Calu3 (cell line): Measurements from ENCODE around the gene JSRP1. TPM values are rescaled to one million over a fixed set of nuclear protein-coding genes. Genes with fewer than 3 reads are reported as not detected.
A peak's percentile ranks its signal among the peaks of the same experiment; 100 is the strongest.

Source experiments
- BruUV-seq: library from RNA; stranded (reverse); fragments of 400-500 nt; replicated peaks from 2 replicates; lab custom pipeline; 2021; lab: Mats Ljungman, UMichigan
- CTCF ChIA-PET: fragments of 300-600 bp; sonication (Branson Sonifier 250); formaldehyde crosslinking; loops from one replicate; lab custom pipeline; 2022; ENCODE audit warnings: antibody characterized with exemption; lab: Charles Lee
- DNase-seq: peaks from one replicate; pipeline ENCODE4 v3.0.0; 2022
- H3K27ac Mint-ChIP-seq: one replicate; pipeline ENCODE4 v1.8.0; 2022; ENCODE audit warnings: mixed read lengths; ENCODE audit not compliant: unreplicated experiment
- H3K27me3 Mint-ChIP-seq: one replicate; pipeline ENCODE4 v1.8.0; 2022; ENCODE audit warnings: mixed read lengths; ENCODE audit not compliant: unreplicated experiment
- H3K36me3 Mint-ChIP-seq: one replicate; pipeline ENCODE4 v1.8.0; 2022; ENCODE audit warnings: mild to moderate bottlenecking, moderate library complexity, mixed read lengths; ENCODE audit not compliant: insufficient read depth, unreplicated experiment
- H3K4me1 Mint-ChIP-seq: one replicate; pipeline ENCODE4 v1.8.0; 2022; ENCODE audit warnings: mild to moderate bottlenecking, low read depth, mixed read lengths; ENCODE audit not compliant: unreplicated experiment
- H3K4me3 Mint-ChIP-seq: one replicate; pipeline ENCODE4 v1.8.0; 2022; ENCODE audit warnings: mild to moderate bottlenecking, low read depth, moderate library complexity, mixed read lengths; ENCODE audit not compliant: unreplicated experiment
- H3K9me3 Mint-ChIP-seq: one replicate; pipeline ENCODE4 v1.8.0; 2022; ENCODE audit warnings: low read depth, mixed read lengths; ENCODE audit not compliant: unreplicated experiment
- CTCF ChIP-seq: fragments of 200-600 bp; IDR thresholded peaks from one replicate; pipeline ENCODE4 v1.8.0; 2022; ENCODE audit warnings: antibody characterized with exemption; ENCODE audit not compliant: unreplicated experiment
- intact Hi-C: fragments of 100-400 bp; cut with micrococcal nuclease; formaldehyde crosslinking; loops from one replicate; pipeline ENCODE4 v1.10.0; 2022; ENCODE audit not compliant: unreplicated experiment
- total RNA-seq: library from RNA; stranded (reverse); gene quantifications from 2 replicates; pipeline ENCODE4 v1.2.3, GENCODE V29; 2022

JSRP1 gene
- total RNA-seq, 1 experiment from 2014 or later = 0.73 TPM

GRCh38 chr19:2249010-2249866, 7.0 kb downstream of the JSRP1 start, which contains the start of gene AMH:
Gene AMH (plus strand): TSS chr19:2249323. CDS start chr19:2249333, 10 bp downstream.
- TF ChIP-seq CTCF = no peak
- CTCF ChIA-PET = interaction anchor here (1.1 kb wide), 1 partner anchor 13 kb away, joined by 3 read pairs; no protein-coding TSS in a partner anchor
- Mint-ChIP-seq H3K4me1 (no peaks in the 10 kb centered on the region), H3K4me3 (no peak within 1 kb of the TSS), H3K27ac (no peak within 1 kb of the TSS), H3K9me3 (no peaks in the 10 kb centered on the region), H3K36me3 (peaks cover 22% of the 10 kb centered on the region), H3K27me3 (no peaks in the 10 kb centered on the region)
- DNase-seq = peak; percentile 17
- no TSS peak for BruUV-seq
- intact Hi-C loops = no loop called here

GRCh38 chr19:2248136-2249009, 7.8 kb downstream of the JSRP1 start:
- no peak for DNase-seq
- H3K4me3 Mint-ChIP-seq = no peak overlapping the region

GRCh38 chr19:2247433-2248101, 8.7 kb downstream of the JSRP1 start:
- intact Hi-C loops = no loop called here
- H3K36me3 Mint-ChIP-seq = peaks cover 28% of the 10 kb centered on the region
- no peaks in the 10 kb centered on the region for H3K9me3 Mint-ChIP-seq
- H3K4me3 Mint-ChIP-seq = no peak overlapping the region
- H3K27ac Mint-ChIP-seq = no peak overlapping the region
- no peak for DNase-seq
- CTCF ChIA-PET = interaction anchor here (0.6 kb wide), 1 partner anchor 18 kb away, joined by 3 read pairs; no protein-coding TSS in a partner anchor
- BruUV-seq = no TSS peak
- no peaks in the 10 kb centered on the region for H3K4me1 Mint-ChIP-seq
- TF ChIP-seq CTCF = no peak
- H3K27me3 Mint-ChIP-seq = no peaks in the 10 kb centered on the region

More at GRCh38 chr19:2248136-2249009, 7.8 kb downstream of the JSRP1 start:
- no peak overlapping the region for H3K27ac Mint-ChIP-seq
- H3K36me3 Mint-ChIP-seq = peaks cover 26% of the 10 kb centered on the region
- no peaks in the 10 kb centered on the region for H3K9me3 Mint-ChIP-seq
- no peaks in the 10 kb centered on the region for H3K27me3 Mint-ChIP-seq
- no peak for TF ChIP-seq CTCF
- H3K4me1 Mint-ChIP-seq = no peaks in the 10 kb centered on the region
- CTCF ChIA-PET = interaction anchor here (0.6 kb wide), 1 partner anchor 19 kb away, joined by 3 read pairs; no protein-coding TSS in a partner anchor
- intact Hi-C loops = no loop called here
- BruUV-seq = TSS peak; percentile 61
